Prostate gland (tissue), 2 donors: ENCODE measurements around the gene ADCY7.

ENCODE experiments used
- CTCF ChIP-seq, 4 experiments: fragments of 200-600 bp in 2 of 4; fragments of 450-650 bp in 2 of 4; sonication (generic) in 2 of 4; IDR thresholded peaks; 1 replicate in 3 of 4; 2 replicates in 1 of 4; pipeline ENCODE4 v1.5.1; 2016 to 2019; ENCODE audit warnings: antibody characterized with exemption in 4 of 4, mild to moderate bottlenecking in 2 of 4, moderate library complexity in 2 of 4
- POLR2A ChIP-seq: fragments of 450-650 bp; IDR thresholded peaks from one replicate; pipeline ENCODE4 v1.6.1; 2016; ENCODE audit warnings: antibody characterized with exemption, mild to moderate bottlenecking

GRCh38 chr16:50224286-50224685 is 42.1 kb upstream of the ADCY7 start:
- TF ChIP-seq CTCF (IDR thresholded peaks at IDR 0.05), result no peak
- no peak for TF ChIP-seq POLR2A
